DOHH2 (cell line): ENCODE results near the gene HOXB8.

Experiments used
- EZH2phosphoT487 ChIP-seq: fragments of 200-600 bp; sonication (generic); IDR thresholded peaks from 2 replicates; pipeline ENCODE4 v1.6.1; 2017; ENCODE audit warnings: borderline replicate concordance, mild to moderate bottlenecking, antibody characterized with exemption, low read length, moderate library complexity, mixed read lengths
- TF ChIP-seq, protein P1 (sequence below): fragments of 200-600 bp; sonication (generic); IDR thresholded peaks from one replicate; pipeline ENCODE4 v1.5.1; 2014; ENCODE audit warnings: antibody characterized with exemption, mild to moderate bottlenecking, low read depth, low read length; ENCODE audit not compliant: poor library complexity, severe bottlenecking

GRCh38 chr17:48611213-48611612, 3.9 kb downstream of the HOXB8 start:
- TF ChIP-seq, protein P1, sequence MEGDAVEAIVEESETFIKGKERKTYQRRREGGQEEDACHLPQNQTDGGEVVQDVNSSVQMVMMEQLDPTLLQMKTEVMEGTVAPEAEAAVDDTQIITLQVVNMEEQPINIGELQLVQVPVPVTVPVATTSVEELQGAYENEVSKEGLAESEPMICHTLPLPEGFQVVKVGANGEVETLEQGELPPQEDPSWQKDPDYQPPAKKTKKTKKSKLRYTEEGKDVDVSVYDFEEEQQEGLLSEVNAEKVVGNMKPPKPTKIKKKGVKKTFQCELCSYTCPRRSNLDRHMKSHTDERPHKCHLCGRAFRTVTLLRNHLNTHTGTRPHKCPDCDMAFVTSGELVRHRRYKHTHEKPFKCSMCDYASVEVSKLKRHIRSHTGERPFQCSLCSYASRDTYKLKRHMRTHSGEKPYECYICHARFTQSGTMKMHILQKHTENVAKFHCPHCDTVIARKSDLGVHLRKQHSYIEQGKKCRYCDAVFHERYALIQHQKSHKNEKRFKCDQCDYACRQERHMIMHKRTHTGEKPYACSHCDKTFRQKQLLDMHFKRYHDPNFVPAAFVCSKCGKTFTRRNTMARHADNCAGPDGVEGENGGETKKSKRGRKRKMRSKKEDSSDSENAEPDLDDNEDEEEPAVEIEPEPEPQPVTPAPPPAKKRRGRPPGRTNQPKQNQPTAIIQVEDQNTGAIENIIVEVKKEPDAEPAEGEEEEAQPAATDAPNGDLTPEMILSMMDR, result no peak
- TF ChIP-seq EZH2phosphoT487, result no peak
